Thyroid gland (tissue), 4 donors: ENCODE measurements around the gene MRPS7. TPM values are rescaled to one million over a fixed set of nuclear protein-coding genes. Genes with fewer than 3 reads are reported as not detected.

Experiments used
- DNase-seq, 2 donors: peaks; one replicate each; pipeline ENCODE4 v3.0.0-alpha.2; 2019
- H3K27ac ChIP-seq, 3 donors: fragments of 200-600 bp; sonication (generic); 1 replicate in 2 of 3; 2 replicates in 1 of 3; pipeline ENCODE4 v1.5.1; 2016 to 2019; ENCODE audit warnings: mild to moderate bottlenecking in 1 of 3, moderate library complexity in 1 of 3
- H3K27me3 ChIP-seq: fragments of 200-600 bp; sonication (generic); one replicate; pipeline ENCODE4 v1.5.1; 2019
- H3K36me3 ChIP-seq, 2 donors: fragments of 200-600 bp; sonication (generic); one replicate each; pipeline ENCODE4 v1.5.1; 2016 to 2019
- H3K4me1 ChIP-seq, 2 donors: fragments of 200-600 bp; sonication (generic); one replicate each; pipeline ENCODE4 v1.5.1; 2017 to 2019
- H3K4me3 ChIP-seq, 3 donors: fragments of 200-600 bp; sonication (generic); replicated peaks in 1 of 3; 1 replicate in 2 of 3; 2 replicates in 1 of 3; pipeline ENCODE4 v1.5.1; 2016; ENCODE audit warnings: mild to moderate bottlenecking in 1 of 3
- H3K9me3 ChIP-seq: fragments of 200-600 bp; sonication (generic); one replicate; pipeline ENCODE4 v1.5.1; 2017
- POLR2A ChIP-seq, 2 donors: fragments of 450-650 bp; IDR thresholded peaks; one replicate each; pipeline ENCODE4 v1.6.1; 2017; ENCODE audit warnings: antibody characterized with exemption in 2 of 2, mild to moderate bottlenecking in 2 of 2, moderate library complexity in 1 of 2
- WGBS, 2 donors: methylation state at CpG; one replicate each; pipeline ENCODE4 v1.1.5; 2017; 5-methylcytosine and 5-hydroxymethylcytosine counted together
- intact Hi-C: fragments of 100-400 bp; cut with DNase I; formaldehyde crosslinking; loops from one replicate; pipeline ENCODE4 v1.15.1; 2023
- total RNA-seq, 4 donors: library from RNA; depleted of rRNA; stranded (reverse); fragments of >200 nt; gene quantifications; one replicate each; pipeline ENCODE4 v1.2.3, GENCODE V29; 2016
- TF ChIP-seq, protein P1 (sequence below), 6 experiments: fragments of 200-600 bp in 3 of 6; fragments of 450-650 bp in 3 of 6; sonication (generic) in 3 of 6; IDR thresholded peaks; one replicate each; pipeline ENCODE4 v1.5.1; 2016 to 2019; ENCODE audit warnings: antibody characterized with exemption in 6 of 6, mild to moderate bottlenecking in 2 of 6, inconsistent platforms in 1 of 6, moderate library complexity in 1 of 6

Gene MRPS7
- total RNA-seq, 4 donors from 2014 or later = 29.9 to 59.4 (median 41.0) TPM

DNA sequence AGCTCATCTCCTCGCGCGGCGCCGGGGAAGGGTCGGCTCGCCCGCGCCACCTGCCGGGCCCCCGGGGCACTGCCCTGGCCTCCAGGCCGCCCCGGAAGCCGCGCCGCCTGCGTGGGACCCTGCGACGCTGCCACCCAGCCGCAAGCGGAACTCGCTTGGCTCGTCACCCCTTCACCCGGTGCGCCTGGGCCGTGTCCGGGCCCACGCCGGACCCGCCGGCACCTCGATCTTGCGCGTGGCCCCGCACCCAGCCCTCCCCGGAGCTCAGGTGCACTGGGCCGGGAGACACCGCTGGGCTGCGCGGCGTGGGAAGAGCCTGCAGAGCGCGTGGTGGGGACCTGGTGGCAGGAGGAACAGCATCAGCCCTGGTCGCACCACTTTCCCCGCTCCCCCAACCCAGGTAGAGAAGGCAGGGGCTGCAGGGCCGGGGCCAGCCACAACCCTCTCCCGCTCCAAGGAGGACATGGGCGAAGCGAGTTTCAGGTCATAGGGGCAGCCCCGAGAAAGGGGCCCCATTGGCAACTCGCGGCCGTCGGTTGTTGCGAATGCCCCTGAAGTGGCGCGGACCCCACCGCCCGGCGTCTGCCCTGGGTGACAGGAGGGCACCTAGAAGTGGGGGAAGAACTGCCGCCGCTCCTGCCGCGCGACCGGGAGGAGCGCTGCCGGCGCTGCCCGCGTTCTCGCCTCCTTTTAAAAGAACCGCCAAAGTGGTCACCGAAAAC is 9.7 kb downstream of the MRPS7 start:
- Histone ChIP-seq H3K27me3 (no peaks in the 10 kb centered on the region), H3K4me3 (peak overlapping the region; percentile 45 to 90 (median 51)), H3K9me3 (no peaks in the 10 kb centered on the region), H3K4me1 (peaks cover 10 to 15% of the 10 kb centered on the region in 2 donors), H3K27ac (peak overlapping the region; percentile 50 to 76 (median 73)), H3K36me3 (peaks cover under 1 to 6% of the 10 kb centered on the region in 2 donors)
- peak; percentile 76 to 78 for DNase-seq
- 1% methylated on average over 14 to 40 of the region's 74 CpGs for WGBS, 2 donors
- intact Hi-C loops = no loop called here
- no peak for TF ChIP-seq POLR2A (IDR thresholded peaks at IDR 0.05)
- TF ChIP-seq, protein P1, sequence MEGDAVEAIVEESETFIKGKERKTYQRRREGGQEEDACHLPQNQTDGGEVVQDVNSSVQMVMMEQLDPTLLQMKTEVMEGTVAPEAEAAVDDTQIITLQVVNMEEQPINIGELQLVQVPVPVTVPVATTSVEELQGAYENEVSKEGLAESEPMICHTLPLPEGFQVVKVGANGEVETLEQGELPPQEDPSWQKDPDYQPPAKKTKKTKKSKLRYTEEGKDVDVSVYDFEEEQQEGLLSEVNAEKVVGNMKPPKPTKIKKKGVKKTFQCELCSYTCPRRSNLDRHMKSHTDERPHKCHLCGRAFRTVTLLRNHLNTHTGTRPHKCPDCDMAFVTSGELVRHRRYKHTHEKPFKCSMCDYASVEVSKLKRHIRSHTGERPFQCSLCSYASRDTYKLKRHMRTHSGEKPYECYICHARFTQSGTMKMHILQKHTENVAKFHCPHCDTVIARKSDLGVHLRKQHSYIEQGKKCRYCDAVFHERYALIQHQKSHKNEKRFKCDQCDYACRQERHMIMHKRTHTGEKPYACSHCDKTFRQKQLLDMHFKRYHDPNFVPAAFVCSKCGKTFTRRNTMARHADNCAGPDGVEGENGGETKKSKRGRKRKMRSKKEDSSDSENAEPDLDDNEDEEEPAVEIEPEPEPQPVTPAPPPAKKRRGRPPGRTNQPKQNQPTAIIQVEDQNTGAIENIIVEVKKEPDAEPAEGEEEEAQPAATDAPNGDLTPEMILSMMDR (IDR thresholded peaks at IDR 0.05) = peak in 5 of 6 experiments; percentile 21 to 99 (median 96)

DNA sequence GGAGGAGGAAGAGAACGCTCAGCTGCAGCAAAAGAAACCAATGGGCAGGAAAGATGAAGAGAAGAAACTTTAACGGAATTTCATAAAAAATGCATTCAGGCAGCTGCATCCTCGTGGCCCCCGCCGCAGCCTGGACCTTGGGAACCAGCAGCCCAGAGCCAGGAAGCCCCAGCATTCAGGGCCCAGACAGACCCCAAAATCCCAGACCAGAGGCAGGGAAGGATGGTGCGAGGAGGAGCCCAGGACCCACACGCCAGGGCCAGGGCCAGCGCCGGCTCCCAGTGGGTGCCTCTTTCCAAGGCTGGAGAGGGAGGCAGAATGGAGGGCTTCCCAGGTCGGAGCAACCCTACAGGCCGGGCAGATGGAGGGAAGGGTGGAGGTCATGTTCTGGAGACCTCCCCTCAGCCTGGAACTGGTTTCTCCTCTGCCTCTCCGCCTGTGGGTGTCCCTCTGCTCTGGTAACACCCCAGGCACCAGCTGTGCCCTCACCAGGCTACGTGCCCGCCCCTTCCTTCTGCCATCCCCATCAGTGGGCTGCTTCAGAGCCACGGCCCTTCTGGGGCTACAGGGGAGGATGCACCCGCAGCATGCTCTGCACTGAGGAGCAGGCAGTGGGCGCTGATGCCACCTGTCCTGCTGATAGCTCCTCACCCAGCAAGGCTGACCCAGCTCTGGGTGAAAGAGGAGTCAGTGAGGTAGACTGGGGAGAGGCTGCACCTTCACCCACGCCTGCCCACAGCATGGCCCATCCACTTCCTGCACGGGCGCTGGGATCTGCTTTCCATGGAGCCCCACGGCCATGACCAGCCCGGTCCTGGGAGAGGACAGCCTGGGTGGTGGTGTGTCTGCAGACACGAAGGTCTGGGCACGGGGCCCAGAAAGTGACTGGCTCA is 10.5 kb downstream of the MRPS7 start:
- Histone ChIP-seq H3K27ac (peak overlapping the region in 2 of 3 donors; percentile 73 to 76), H3K4me1 (peaks cover 13 to 18% of the 10 kb centered on the region in 2 donors), H3K9me3 (no peaks in the 10 kb centered on the region), H3K36me3 (no peaks in the 10 kb centered on the region), H3K27me3 (no peaks in the 10 kb centered on the region), H3K4me3 (peak overlapping the region in 1 of 3 donors; percentile 90)
- TF ChIP-seq POLR2A (IDR thresholded peaks at IDR 0.05) = no peak
- TF ChIP-seq, protein P1 (IDR thresholded peaks at IDR 0.05) = no peak
- intact Hi-C loops = no loop called here
- 56 to 63% methylated on average over 10 to 21 of the region's 24 CpGs for WGBS, 2 donors
- DNase-seq = no peak

DNA sequence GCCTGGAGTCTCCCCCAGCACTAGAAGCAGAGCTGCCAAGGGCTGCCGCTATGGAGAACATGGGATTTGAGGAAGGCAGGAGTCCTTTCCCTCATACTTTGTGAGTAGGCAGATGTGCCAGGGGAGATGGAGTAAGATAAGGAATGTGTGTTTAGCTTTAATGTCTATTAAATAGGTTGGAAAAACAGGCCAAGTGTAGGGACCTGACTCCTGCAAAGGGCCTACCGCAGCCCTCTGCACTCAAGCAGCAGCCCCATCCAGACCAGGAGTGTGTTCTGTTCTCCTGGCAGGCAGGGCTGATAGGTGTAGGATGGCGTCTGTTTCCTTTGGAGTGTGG is 11.1 kb downstream of the MRPS7 start:
- Histone ChIP-seq H3K9me3 (no peaks in the 10 kb centered on the region), H3K27ac (no peak overlapping the region), H3K27me3 (no peaks in the 10 kb centered on the region), H3K4me3 (no peak overlapping the region), H3K4me1 (peaks cover 18 to 24% of the 10 kb centered on the region in 2 donors), H3K36me3 (no peaks in the 10 kb centered on the region)
- intact Hi-C loops = no loop called here
- DNase-seq = no peak
- TF ChIP-seq, protein P1 (IDR thresholded peaks at IDR 0.05) = no peak
- TF ChIP-seq POLR2A (IDR thresholded peaks at IDR 0.05) = no peak
- WGBS, 2 donors = 79 to 93% methylated on average over 2 to 3 of the region's 3 CpGs

DNA sequence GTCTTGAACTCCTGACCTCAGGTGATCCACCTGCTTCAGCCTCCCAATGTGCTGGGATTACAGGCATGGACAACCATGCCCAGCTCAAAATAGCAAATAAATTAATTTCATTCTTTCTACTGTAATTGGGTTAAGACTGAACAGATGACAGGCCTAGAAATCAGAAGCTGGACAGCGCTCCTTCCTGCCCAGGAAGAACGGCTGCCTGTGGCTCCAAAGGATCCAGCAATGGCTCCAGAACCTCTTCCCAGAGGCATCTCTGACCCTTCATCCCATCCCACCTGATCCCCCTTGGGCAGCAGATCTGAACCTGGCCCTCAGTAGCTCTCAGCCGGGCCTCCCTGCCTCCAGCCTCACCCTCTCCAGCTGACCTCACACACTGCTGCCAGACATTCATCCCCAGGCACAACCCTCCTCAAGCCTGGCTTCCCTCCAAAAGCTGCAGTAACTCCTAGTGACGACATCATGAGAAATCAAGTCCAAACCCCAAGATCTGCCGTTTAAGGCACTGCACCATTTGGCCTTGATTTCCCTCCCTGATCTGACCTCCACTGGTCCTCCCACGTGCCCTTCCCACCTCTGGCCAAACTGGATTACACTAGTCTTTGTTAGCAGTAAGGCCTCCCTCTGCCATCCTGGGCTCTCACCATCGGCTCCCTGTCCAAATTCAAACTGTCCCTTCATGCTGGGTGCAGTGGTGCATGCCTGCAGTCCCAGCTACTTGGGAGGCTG is 12.5 kb downstream of the MRPS7 start:
- H3K4me3 ChIP-seq = no peak overlapping the region
- WGBS, 2 donors = 81 to 85% methylated on average over 7 of the region's 7 CpGs
- TF ChIP-seq POLR2A (IDR thresholded peaks at IDR 0.05) = no peak
- TF ChIP-seq, protein P1 (IDR thresholded peaks at IDR 0.05) = no peak
- DNase-seq = no peak
- intact Hi-C loops = no loop called here
- H3K27me3 ChIP-seq = no peaks in the 10 kb centered on the region
- no peaks in the 10 kb centered on the region for H3K9me3 ChIP-seq
- H3K27ac ChIP-seq = no peak overlapping the region
- H3K4me1 ChIP-seq = peaks cover 25 to 32% of the 10 kb centered on the region in 2 donors
- H3K36me3 ChIP-seq = no peaks in the 10 kb centered on the region
